H1 (cell line): ENCODE measurements around the gene PTPRG. TPM values are rescaled to one million over a fixed set of nuclear protein-coding genes. Genes with fewer than 3 reads are reported as not detected.

Experiments
- CTCF ChIA-PET: fragments of 300-600 bp; sonication (Branson Sonifier 250); formaldehyde crosslinking; loops from one replicate; lab custom pipeline; 2021; ENCODE audit not compliant: partially characterized antibody; lab: Charles Lee
- POLR2A ChIA-PET: fragments of 300-600 bp; sonication (Branson Sonifier 250); formaldehyde crosslinking; loops from one replicate; lab custom pipeline; 2021; ENCODE audit warnings: inconsistent platforms; ENCODE audit not compliant: partially characterized antibody; lab: Charles Lee
- DNase-seq, 2 experiments: peaks; one replicate each; pipeline versions ENCODE4 v3.0.0 to v3.0.0-alpha.2; 2010 to 2022; ENCODE audit warnings: low spot score in 2 of 2, low read depth in 1 of 2, mixed read lengths in 1 of 2
- FAIRE-seq: peaks from 2 replicates; lab custom pipeline; 2011; peaks lifted over from hg19 to GRCh38; lab: Jason Lieb, UNC
- H2AFZ ChIP-seq: 2 replicates; pipeline ENCODE4 v1.8.1; 2012; ENCODE audit warnings: low read length, inconsistent platforms
- H2AK5ac ChIP-seq: 2 replicates; pipeline ENCODE4 v1.6.1; 2013; ENCODE audit warnings: low read depth, low read length
- H2BK120ac ChIP-seq: replicated peaks from 2 replicates; pipeline ENCODE3; 2013; ENCODE audit warnings: low read depth, low read length, inconsistent platforms
- H2BK12ac ChIP-seq: 2 replicates; pipeline ENCODE4 v1.6.1; 2013; ENCODE audit warnings: low read depth, low read length
- H2BK15ac ChIP-seq: 2 replicates; pipeline ENCODE4 v1.6.1; 2013; ENCODE audit warnings: low read length
- H2BK20ac ChIP-seq: 2 replicates; pipeline ENCODE4 v1.6.1; 2013; ENCODE audit warnings: low read length
- H2BK5ac ChIP-seq: 2 replicates; pipeline ENCODE4 v1.6.1; 2013; ENCODE audit warnings: low read depth, low read length
- H3K14ac ChIP-seq: 2 replicates; pipeline ENCODE4 v1.6.1; 2013; ENCODE audit warnings: inconsistent platforms; ENCODE audit not compliant: insufficient read length
- H3K18ac ChIP-seq: 2 replicates; pipeline ENCODE4 v1.6.1; 2013; ENCODE audit warnings: low read length; ENCODE audit errors: extremely low read depth
- H3K23ac ChIP-seq: 2 replicates; pipeline ENCODE4 v1.6.1; 2013; ENCODE audit warnings: inconsistent platforms; ENCODE audit not compliant: insufficient read length
- H3K23me2 ChIP-seq: 2 replicates; pipeline ENCODE4 v1.6.1; 2013; ENCODE audit warnings: low read depth, low read length
- H3K27ac ChIP-seq: 2 replicates; pipeline ENCODE4 v1.6.1; 2011; ENCODE audit warnings: low read depth, low read length, inconsistent platforms
- H3K27me3 ChIP-seq, 4 experiments: replicated peaks in 1 of 4; 1 replicate in 1 of 4; 2 replicates in 3 of 4; pipeline versions ENCODE4 v1.6.1 to v1.8.1; 2011 to 2013; ENCODE audit warnings: low read length in 3 of 4, mild to moderate bottlenecking in 3 of 4, inconsistent platforms in 2 of 4, mixed read lengths in 2 of 4, moderate library complexity in 1 of 4; ENCODE audit not compliant: control insufficient read depth in 3 of 4, insufficient read depth in 3 of 4; ENCODE audit errors: extremely low read depth in 1 of 4
- H3K36me3 ChIP-seq, 4 experiments: 2 replicates each; pipeline versions ENCODE4 v1.6.1 to v1.8.1; 2011 to 2013; ENCODE audit warnings: mild to moderate bottlenecking in 4 of 4, low read length in 3 of 4, moderate library complexity in 2 of 4, control low read depth in 1 of 4, inconsistent platforms in 1 of 4; ENCODE audit not compliant: insufficient read depth in 4 of 4, control insufficient read depth in 2 of 4
- H3K4ac ChIP-seq: replicated peaks from 2 replicates; pipeline ENCODE3; 2013; ENCODE audit warnings: low read length, low read depth, mixed read lengths, inconsistent platforms; ENCODE audit not compliant: insufficient read length
- H3K4me1 ChIP-seq, 4 experiments: replicated peaks in 1 of 4; 1 replicate in 1 of 4; 2 replicates in 3 of 4; pipeline versions ENCODE4 v1.6.1 to v1.8.1; 2011 to 2013; ENCODE audit warnings: low read length in 3 of 4, inconsistent platforms in 2 of 4, mixed read lengths in 1 of 4; ENCODE audit not compliant: insufficient read depth in 4 of 4, control insufficient read depth in 3 of 4
- H3K4me2 ChIP-seq, 2 experiments: 2 replicates each; pipeline versions ENCODE4 v1.6.1 to v1.8.1; 2011 to 2013; ENCODE audit warnings: low read depth in 2 of 2, low read length in 2 of 2, control low read depth in 1 of 2, inconsistent platforms in 1 of 2, mild to moderate bottlenecking in 1 of 2; ENCODE audit not compliant: insufficient read depth in 1 of 2
- H3K4me3 ChIP-seq, 4 experiments: fragments of 200-600, 300-600 bp in 1 of 4; sonication (generic), shearing (Covaris generic), sonication (Bioruptor Twin) in 1 of 4; 2 replicates each; pipeline versions ENCODE4 v1.5.1 to v1.8.1; 2011 to 2016; ENCODE audit warnings: low read length in 4 of 4, low read depth in 3 of 4, control low read depth in 2 of 4, inconsistent platforms in 2 of 4, mild to moderate bottlenecking in 2 of 4, mixed read lengths in 1 of 4, moderate library complexity in 1 of 4; ENCODE audit not compliant: insufficient read depth in 2 of 4; ENCODE audit errors: extremely low read depth in 1 of 4
- H3K56ac ChIP-seq: replicated peaks from 2 replicates; pipeline ENCODE3; 2013; ENCODE audit warnings: low read depth, mild to moderate bottlenecking, mixed read lengths, low read length, inconsistent platforms; ENCODE audit not compliant: insufficient read length
- H3K79me1 ChIP-seq: 2 replicates; pipeline ENCODE4 v1.6.1; 2013; ENCODE audit warnings: low read depth, low read length, control low read depth
- H3K79me2 ChIP-seq, 2 experiments: 2 replicates each; pipeline versions ENCODE4 v1.6.1 to v1.8.1; 2012 to 2013; ENCODE audit warnings: low read length in 2 of 2, mild to moderate bottlenecking in 2 of 2, inconsistent platforms in 1 of 2; ENCODE audit not compliant: insufficient read depth in 2 of 2, control insufficient read depth in 1 of 2
- H3K9ac ChIP-seq, 4 experiments: replicated peaks in 1 of 4; 1 replicate in 1 of 4; 2 replicates in 3 of 4; pipeline versions ENCODE4 v1.6.1 to v1.8.1; 2011 to 2013; ENCODE audit warnings: low read depth in 3 of 4, low read length in 3 of 4, control low read depth in 2 of 4, mild to moderate bottlenecking in 2 of 4, moderate library complexity in 2 of 4, inconsistent platforms in 1 of 4; ENCODE audit errors: extremely low read depth in 1 of 4
- H3K9me3 ChIP-seq, 2 experiments: 2 replicates each; pipeline versions ENCODE4 v1.6.1 to v1.8.1; 2012 to 2013; ENCODE audit warnings: mild to moderate bottlenecking in 2 of 2, moderate library complexity in 2 of 2, control low read depth in 1 of 2, inconsistent platforms in 1 of 2, low read depth in 1 of 2, low read length in 1 of 2, mixed read lengths in 1 of 2; ENCODE audit not compliant: insufficient read depth in 2 of 2
- H4K20me1 ChIP-seq, 2 experiments: replicated peaks in 1 of 2; 2 replicates each; pipeline versions ENCODE3 to v1.8.1; 2011 to 2013; ENCODE audit warnings: inconsistent platforms in 2 of 2, low read length in 2 of 2, mild to moderate bottlenecking in 1 of 2; ENCODE audit not compliant: insufficient read depth in 2 of 2, control insufficient read depth in 1 of 2
- H4K5ac ChIP-seq: 2 replicates; pipeline ENCODE4 v1.6.1; 2013; ENCODE audit warnings: low read length, low read depth, mixed read lengths, inconsistent platforms; ENCODE audit not compliant: insufficient read length
- H4K8ac ChIP-seq: 2 replicates; pipeline ENCODE4 v1.8.0; 2013; ENCODE audit warnings: mild to moderate bottlenecking, moderate library complexity, low read length, inconsistent platforms; ENCODE audit not compliant: insufficient read depth; ENCODE audit errors: extremely low read depth
- H4K91ac ChIP-seq: replicated peaks from 2 replicates; pipeline ENCODE3; 2013; ENCODE audit warnings: low read length, mixed read lengths, inconsistent platforms; ENCODE audit not compliant: insufficient read length
- CHD2 ChIP-seq: IDR thresholded peaks from 2 replicates; pipeline ENCODE4 v1.6.1; 2012; ENCODE audit warnings: low read length, improper control_type of control experiment
- CREB1 ChIP-seq: IDR thresholded peaks from 2 replicates; pipeline ENCODE4 v1.6.1; 2012; ENCODE audit warnings: inconsistent platforms
- EGR1 ChIP-seq: IDR thresholded peaks from 2 replicates; pipeline ENCODE4 v1.6.1; 2011; ENCODE audit warnings: low read depth, low read length, borderline replicate concordance
- JUN ChIP-seq: IDR thresholded peaks from 2 replicates; pipeline ENCODE4 v1.6.1; 2011; ENCODE audit warnings: low read depth, mild to moderate bottlenecking, improper control_type of control experiment, low read length
- NANOG ChIP-seq: IDR thresholded peaks from 2 replicates; pipeline ENCODE4 v1.6.1; 2011; ENCODE audit warnings: low read length, low read depth, mild to moderate bottlenecking, inconsistent platforms; ENCODE audit not compliant: insufficient read depth, poor library complexity, severe bottlenecking
- RAD21 ChIP-seq, 2 experiments: IDR thresholded peaks in 1 of 2; conservative IDR thresholded peaks in 1 of 2; 2 replicates each; pipeline ENCODE4 v1.6.1; 2011; ENCODE audit warnings: low read depth in 2 of 2, low read length in 2 of 2, improper control_type of control experiment in 1 of 2, inconsistent platforms in 1 of 2, mild to moderate bottlenecking in 1 of 2, moderate library complexity in 1 of 2
- SIN3A ChIP-seq, 2 experiments: IDR thresholded peaks in 1 of 2; conservative IDR thresholded peaks in 1 of 2; 2 replicates each; pipeline ENCODE4 v1.6.1; 2011 to 2012; ENCODE audit warnings: low read length in 2 of 2, improper control_type of control experiment in 1 of 2, low read depth in 1 of 2, mild to moderate bottlenecking in 1 of 2
- TAF7 ChIP-seq: optimal IDR thresholded peaks from 2 replicates; pipeline ENCODE3; 2011; ENCODE audit warnings: low read depth, mild to moderate bottlenecking, inconsistent platforms, low read length, moderate library complexity, borderline replicate concordance
- TEAD4 ChIP-seq: IDR thresholded peaks from 2 replicates; pipeline ENCODE4 v1.6.1; 2012; ENCODE audit warnings: low read depth, low read length, inconsistent platforms, mixed read lengths
- YY1 ChIP-seq: IDR thresholded peaks from 2 replicates; pipeline ENCODE4 v1.6.1; 2011; ENCODE audit warnings: low read depth, mild to moderate bottlenecking, low read length
- WGBS, 2 experiments: shearing (Covaris generic) in 1 of 2; methylation state at CpG; one replicate each; pipeline versions ENCODE4 v1.1.6 to v1.1.7; 2013 to 2015; ENCODE audit warnings: low lambda C conversion rate in 2 of 2, mixed read lengths in 2 of 2, inconsistent platforms in 1 of 2, low coverage in 1 of 2, missing lambda C conversion rate in 1 of 2; ENCODE audit not compliant: insufficient replicate concordance in 2 of 2, insufficient coverage in 1 of 2, insufficient read length in 1 of 2; ENCODE audit errors: extremely low coverage in 1 of 2, missing lambda C conversion rate in 1 of 2; 5-methylcytosine and 5-hydroxymethylcytosine counted together
- polyA plus RNA-seq, 7 experiments: library from polyadenylated mRNA; depleted of rRNA in 3 of 7; stranded (reverse) in 5 of 7; unstranded in 2 of 7; fragments of >200 nt in 5 of 7; fragments of 200-250 nt in 2 of 7; gene quantifications; 1 replicate in 5 of 7; 2 replicates in 1 of 7; 4 replicates in 1 of 7; pipeline versions ENCODE4 v1.2.1 to v1.2.3, GENCODE V29; 2011 to 2013; ENCODE audit warnings: missing spikeins in 2 of 7, mixed read lengths in 2 of 7
- total RNA-seq: library from RNA; stranded (reverse); fragmentation: NEBNext Ultra II Directional; extraction: Animal tissue kit (Norgen Biotek cat#: 25700); gene quantifications from 2 replicates; pipeline ENCODE4 v1.2.1, GENCODE V29; 2021

The PTPRG gene
- total and polyA plus RNA-seq, 2 of the 8 experiments (the other 6 are each of a cell fraction or from before 2014, with no cell fraction given), result 23.3 to 96.2 TPM

DNA sequence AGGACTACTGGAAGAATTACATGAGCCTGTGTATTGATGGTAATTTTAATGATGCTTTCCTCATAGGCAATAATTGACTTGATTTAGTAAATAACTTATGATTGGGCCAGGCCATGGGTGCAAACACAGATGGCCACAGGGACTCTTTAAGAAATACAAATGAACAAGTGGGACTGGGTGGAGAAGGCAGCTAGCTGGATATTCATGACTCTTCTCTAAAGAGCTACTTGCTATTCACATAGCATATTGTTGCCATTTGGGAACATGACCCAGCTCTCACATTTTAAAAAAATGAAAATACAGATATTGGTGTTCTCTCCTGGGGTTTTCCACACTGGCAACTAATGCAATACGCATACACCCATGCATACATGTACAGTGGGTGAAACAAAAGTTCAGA lies 178.3 kb downstream of the PTPRG start:
- Histone ChIP-seq H3K18ac (no peak overlapping the region), H4K5ac (no peak overlapping the region), H3K9ac (no peak overlapping the region), H4K91ac (no peak overlapping the region), H3K4ac (no peak overlapping the region), H3K23me2 (no peaks in the 10 kb centered on the region), H3K56ac (no peak overlapping the region), H2BK120ac (no peak overlapping the region), H2BK5ac (no peak overlapping the region), H3K79me1 (peaks cover 3% of the 10 kb centered on the region; the same call in 1 of the 2 replicates)
- CTCF ChIA-PET, result interaction anchor here (0.9 to 1.6 kb wide), 2 partner anchors 11 to 174 kb away, joined by 3 read pairs; no protein-coding TSS in a partner anchor
- FAIRE-seq, result no peak
- no peak for TF ChIP-seq EGR1
- TF ChIP-seq TAF7, result no peak
- TF ChIP-seq CHD2, result no peak
- TF ChIP-seq JUN, result no peak
- no peak for TF ChIP-seq RAD21 (IDR thresholded peaks at IDR 0.05 in 1 of 2, conservative IDR thresholded peaks at IDR 0.05 in 1 of 2; ENCODE audit: low read depth in 2 of 2, low read length in 2 of 2)
- no peak for TF ChIP-seq SIN3A (conservative IDR thresholded peaks at IDR 0.05 in 1 of 2, IDR thresholded peaks at IDR 0.05 in 1 of 2; ENCODE audit: low read depth in 1 of 2, low read length in 2 of 2)
- no peak for TF ChIP-seq CREB1
- TF ChIP-seq NANOG, result no peak
- no peak for TF ChIP-seq TEAD4
- no peak for TF ChIP-seq YY1
- TF ChIP-seq, all 59 proteins: peak for 0
- POLR2A ChIA-PET, result no interaction called here
- no peak overlapping the region for H4K8ac ChIP-seq
- H3K23ac ChIP-seq, result no peak overlapping the region
- H3K14ac ChIP-seq, result no peak overlapping the region
- no peak overlapping the region for H2BK12ac ChIP-seq
- peaks cover 3 to 91% of the 10 kb centered on the region in 2 experiments; a peak in 3 of 4 replicates for H3K79me2 ChIP-seq
- DNase-seq, result no peak
- H2AFZ ChIP-seq, result no peak overlapping the region
- no peak overlapping the region for H3K27ac ChIP-seq
- 89% methylated on average over 1 of the region's 1 CpG; no CpG with 5 or more reads in 1 of the 2 experiments for WGBS, 2 experiments
- H4K20me1 ChIP-seq, result peaks cover 0 to 2% of the 10 kb centered on the region in 2 experiments
- H3K4me2 ChIP-seq, result no peak overlapping the region
- no peaks in the 10 kb centered on the region for H3K9me3 ChIP-seq
- peaks cover 0 to 9% (median 0%) of the 10 kb centered on the region in 4 experiments; a peak in 3 of 7 replicates for H3K4me1 ChIP-seq
- no peak overlapping the region for H2BK20ac ChIP-seq
- H3K36me3 ChIP-seq, result no peaks in the 10 kb centered on the region
- no peaks in the 10 kb centered on the region for H3K27me3 ChIP-seq
- H2BK15ac ChIP-seq, result no peak overlapping the region
- no peak overlapping the region for H3K4me3 ChIP-seq
- H2AK5ac ChIP-seq, result no peak overlapping the region
